ENCODE data around the gene COL3A1. TPM values are rescaled to one million over a fixed set of nuclear protein-coding genes. Genes with fewer than 3 reads are reported as not detected.

The COL3A1 gene
- total and polyA plus RNA-seq, 10 donors, result 24.9 to 397 (median 153) TPM

- H3K4me3 ChIP-seq, result no peak overlapping the region
- peaks cover 0 to 13% (median 1%) of the 10 kb centered on the region in 6 donors for H3K36me3 ChIP-seq
- H3K9me3 ChIP-seq, result no peaks in the 10 kb centered on the region
- no peaks in the 10 kb centered on the region for H3K27me3 ChIP-seq (replicated peaks in 1 of 7)
- DNase-seq, result no peak
- TF ChIP-seq CTCF (IDR thresholded peaks at IDR 0.05 in 8 of 11, conservative IDR thresholded peaks at IDR 0.05 in 3 of 11) (no peak), POLR2A (IDR thresholded peaks at IDR 0.05) (no peak), POLR2AphosphoS5 (IDR thresholded peaks at IDR 0.05) (no peak)
- H3K27ac ChIP-seq, result no peak overlapping the region
- no peaks in the 10 kb centered on the region for H3K4me1 ChIP-seq
- intact Hi-C loops (cut with DNase I; ENCODE audit: low total_unique reads), result no loop called here
- 91 to 98% (median 91%) methylated on average over 4 of the region's 4 CpGs for WGBS, 5 donors
Measured at GRCh38 chr2:189047171-189047888, 73.2 kb downstream of the COL3A1 start.

- intact Hi-C loops (cut with DNase I; ENCODE audit: low total_unique reads), result no loop called here
- no peak for DNase-seq
- no peak overlapping the region for H3K27ac ChIP-seq
- 78 to 90% (median 87%) methylated on average over 3 of the region's 3 CpGs for WGBS, 5 donors
- H3K36me3 ChIP-seq, result peaks cover 0 to 18% (median 1%) of the 10 kb centered on the region in 6 donors
- no peak for TF ChIP-seq POLR2A (IDR thresholded peaks at IDR 0.05)
- no peak for TF ChIP-seq CTCF (IDR thresholded peaks at IDR 0.05 in 8 of 11, conservative IDR thresholded peaks at IDR 0.05 in 3 of 11)
- no peak for TF ChIP-seq POLR2AphosphoS5 (IDR thresholded peaks at IDR 0.05)
- H3K4me3 ChIP-seq, result no peak overlapping the region
- no peaks in the 10 kb centered on the region for H3K9me3 ChIP-seq
- H3K27me3 ChIP-seq (replicated peaks in 1 of 7), result no peaks in the 10 kb centered on the region
- H3K4me1 ChIP-seq, result no peaks in the 10 kb centered on the region
Measured at GRCh38 chr2:189048189-189048588, 74.0 kb downstream of the COL3A1 start.

GRCh38 chr2:189049709-189050164, 75.6 kb downstream of the COL3A1 start:
- Histone ChIP-seq H3K4me3 (no peak overlapping the region), H3K36me3 (peaks cover 0 to 14% (median 1%) of the 10 kb centered on the region in 6 donors), H3K27ac (no peak overlapping the region), H3K27me3 (replicated peaks in 1 of 7) (no peaks in the 10 kb centered on the region), H3K4me1 (no peaks in the 10 kb centered on the region), H3K9me3 (no peaks in the 10 kb centered on the region)
- TF ChIP-seq POLR2A (IDR thresholded peaks at IDR 0.05) (no peak), CTCF (IDR thresholded peaks at IDR 0.05 in 8 of 11, conservative IDR thresholded peaks at IDR 0.05 in 3 of 11) (no peak), POLR2AphosphoS5 (IDR thresholded peaks at IDR 0.05) (no peak)
- no peak for DNase-seq
- intact Hi-C loops (cut with DNase I; ENCODE audit: low total_unique reads), result no loop called here
- WGBS, 5 donors, result 76 to 90% (median 82%) methylated on average over 1 of the region's 1 CpG

GRCh38 chr2:189050165-189050712, 76.1 kb downstream of the COL3A1 start:
- Histone ChIP-seq H3K27ac (no peak overlapping the region), H3K4me1 (no peaks in the 10 kb centered on the region), H3K9me3 (no peaks in the 10 kb centered on the region), H3K4me3 (no peak overlapping the region), H3K36me3 (peaks cover 0 to 14% (median 1%) of the 10 kb centered on the region in 6 donors), H3K27me3 (replicated peaks in 1 of 7) (no peaks in the 10 kb centered on the region)
- WGBS, 5 donors, result 89 to 94% (median 90%) methylated on average over 6 to 7 of the region's 7 CpGs
- intact Hi-C loops (cut with DNase I; ENCODE audit: low total_unique reads), result no loop called here
- TF ChIP-seq POLR2AphosphoS5 (IDR thresholded peaks at IDR 0.05) (no peak), CTCF (IDR thresholded peaks at IDR 0.05 in 8 of 11, conservative IDR thresholded peaks at IDR 0.05 in 3 of 11) (no peak), POLR2A (IDR thresholded peaks at IDR 0.05) (no peak)
- no peak for DNase-seq
